Nephron (organoid): ENCODE results near the gene HAGHL.

Source experiments
- H3K27ac Mint-ChIP-seq, 3 experiments: 2 replicates each; pipeline ENCODE4 v1.8.0; 2020; ENCODE audit warnings: mixed read lengths in 3 of 3, mild to moderate bottlenecking in 2 of 3, moderate library complexity in 1 of 3
- H3K27me3 Mint-ChIP-seq: 2 replicates; pipeline ENCODE4 v1.8.0; 2021; ENCODE audit warnings: low read depth, mild to moderate bottlenecking, moderate library complexity, mixed read lengths
- H3K36me3 Mint-ChIP-seq: 2 replicates; pipeline ENCODE4 v1.8.0; 2020; ENCODE audit warnings: low read depth, mixed read lengths
- H3K4me1 Mint-ChIP-seq: 2 replicates; pipeline ENCODE4 v1.8.0; 2020; ENCODE audit warnings: mixed read lengths
- H3K4me3 Mint-ChIP-seq, 3 experiments: 2 replicates each; pipeline ENCODE4 v1.8.0; 2020; ENCODE audit warnings: mild to moderate bottlenecking in 3 of 3, mixed read lengths in 3 of 3, moderate library complexity in 2 of 3
- H3K9me3 Mint-ChIP-seq: 2 replicates; pipeline ENCODE4 v1.8.0; 2020; ENCODE audit warnings: mixed read lengths
- CTCF ChIP-seq, 3 experiments: fragments of 200-600 bp; sonication (generic); IDR thresholded peaks; one replicate each; pipeline ENCODE4 v1.5.0; 2021; ENCODE audit warnings: antibody characterized with exemption in 3 of 3; ENCODE audit not compliant: unreplicated experiment in 3 of 3

Gene HAGHL

DNA sequence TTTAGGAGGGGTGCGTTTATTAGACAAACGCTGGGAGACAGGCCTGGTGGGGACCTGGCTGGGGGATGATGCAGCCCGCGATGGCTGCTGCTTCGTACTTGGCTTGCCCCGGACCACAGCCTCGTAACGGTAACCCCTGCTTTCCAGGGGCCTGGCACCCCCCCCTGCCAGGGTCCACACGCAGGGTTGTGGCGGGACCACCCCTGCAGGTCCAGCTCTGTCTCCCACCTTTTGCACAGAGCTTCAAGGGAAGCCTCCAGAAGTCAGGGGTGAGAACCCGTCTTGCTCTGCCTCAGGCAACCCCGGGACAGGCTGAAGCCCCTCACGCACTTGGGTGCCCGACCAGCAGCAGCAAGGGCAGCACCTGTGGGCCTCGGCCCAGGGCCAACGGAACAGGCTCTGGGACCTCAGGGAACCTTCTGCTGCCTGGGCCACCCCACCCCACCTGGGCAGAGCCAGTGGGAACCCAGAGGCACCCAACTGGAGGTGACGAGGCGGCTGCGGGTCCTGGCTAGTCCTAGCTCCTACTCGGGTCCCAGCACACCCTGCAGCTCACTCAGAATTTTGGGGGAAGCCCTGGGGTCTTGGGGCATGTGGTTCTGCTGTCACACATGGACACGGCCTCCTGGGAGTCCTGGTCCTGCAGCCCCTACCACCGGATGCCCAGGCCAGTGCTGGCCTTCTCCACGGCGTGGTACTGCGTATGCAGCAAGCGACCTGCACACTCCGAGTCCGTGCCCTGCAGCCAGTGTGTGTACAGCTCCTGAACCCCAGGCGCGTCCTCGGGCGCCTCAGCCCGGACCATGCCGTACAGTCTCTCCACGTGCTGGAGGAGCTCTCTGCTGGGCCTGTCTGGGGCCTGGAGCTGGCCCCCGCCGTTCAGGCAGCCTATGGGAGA is 3.1 kb downstream of the HAGHL start:
- H3K27me3 Mint-ChIP-seq, result peaks cover 13% of the 10 kb centered on the region
- peaks cover 7% of the 10 kb centered on the region for H3K36me3 Mint-ChIP-seq
- H3K4me1 Mint-ChIP-seq, result no peaks in the 10 kb centered on the region
- no peak for TF ChIP-seq CTCF (IDR thresholded peaks at IDR 0.05; ENCODE audit: unreplicated experiment in 3 of 3)
- peak overlapping the region in 1 of 3 experiments; percentile 30 for H3K4me3 Mint-ChIP-seq
- no peak overlapping the region for H3K27ac Mint-ChIP-seq
- H3K9me3 Mint-ChIP-seq, result no peaks in the 10 kb centered on the region

DNA sequence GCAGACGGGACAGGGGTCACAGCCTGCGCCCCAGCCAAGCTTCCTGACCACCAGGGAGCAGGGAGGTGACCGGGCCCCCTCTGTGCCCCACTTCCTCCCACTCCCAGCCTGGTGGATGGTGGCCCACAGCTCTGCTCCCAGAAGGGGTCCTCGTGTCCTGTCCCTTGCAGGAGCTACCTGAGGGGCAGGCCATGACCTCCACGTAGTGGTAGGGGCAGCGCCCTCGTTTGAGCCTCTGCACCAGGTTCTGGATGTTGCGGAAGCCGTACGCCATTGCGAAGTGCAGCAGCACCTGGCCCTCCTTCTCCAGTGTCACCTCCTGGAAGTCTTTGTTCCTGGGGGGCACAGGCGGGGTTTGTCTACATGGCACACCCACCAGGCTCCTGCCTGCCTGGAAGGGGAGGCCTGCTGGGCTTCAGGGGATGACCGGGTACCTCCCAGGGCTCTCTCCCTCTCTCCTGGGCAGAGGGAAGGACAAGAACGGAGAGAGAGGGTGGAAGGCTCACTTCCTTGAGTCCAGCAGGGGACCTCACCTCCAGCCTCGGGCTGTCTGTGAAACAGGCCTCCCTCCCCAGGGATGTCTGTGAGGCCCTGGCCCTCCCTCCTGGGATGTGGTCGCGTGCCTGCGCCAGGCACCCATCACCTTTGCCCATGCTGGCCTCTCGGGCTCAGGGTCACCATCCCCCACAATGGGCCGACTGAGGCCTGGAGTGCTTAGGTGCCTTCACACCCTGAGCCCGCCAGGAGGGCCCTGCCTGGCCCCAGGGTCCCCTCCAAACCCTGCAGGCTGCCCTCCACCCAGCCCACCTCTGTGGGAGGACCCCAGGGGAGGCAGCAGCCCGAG is 4.0 kb downstream of the HAGHL start:
- H3K4me1 Mint-ChIP-seq, result no peaks in the 10 kb centered on the region
- peaks cover 12% of the 10 kb centered on the region for H3K27me3 Mint-ChIP-seq
- H3K27ac Mint-ChIP-seq, result no peak overlapping the region
- no peak overlapping the region for H3K4me3 Mint-ChIP-seq
- peaks cover 15% of the 10 kb centered on the region for H3K36me3 Mint-ChIP-seq
- H3K9me3 Mint-ChIP-seq, result no peaks in the 10 kb centered on the region
- TF ChIP-seq CTCF (IDR thresholded peaks at IDR 0.05; ENCODE audit: unreplicated experiment in 3 of 3), result no peak

- no peak for TF ChIP-seq CTCF (IDR thresholded peaks at IDR 0.05; ENCODE audit: unreplicated experiment in 3 of 3)
- H3K4me3 Mint-ChIP-seq, result no peak overlapping the region
- H3K27me3 Mint-ChIP-seq, result peaks cover 4% of the 10 kb centered on the region
- no peaks in the 10 kb centered on the region for H3K4me1 Mint-ChIP-seq
- no peak overlapping the region for H3K27ac Mint-ChIP-seq
- no peaks in the 10 kb centered on the region for H3K9me3 Mint-ChIP-seq
- peaks cover 17% of the 10 kb centered on the region for H3K36me3 Mint-ChIP-seq
These were observed 5.4 kb downstream of the HAGHL start for GRCh38 chr16:732332-732731.

- TF ChIP-seq CTCF (IDR thresholded peaks at IDR 0.05; ENCODE audit: unreplicated experiment in 3 of 3), result no peak
- Mint-ChIP-seq H3K4me3 (no peak overlapping the region), H3K27ac (no peak overlapping the region), H3K4me1 (no peaks in the 10 kb centered on the region), H3K27me3 (peaks cover 4% of the 10 kb centered on the region), H3K36me3 (peaks cover 20% of the 10 kb centered on the region), H3K9me3 (no peaks in the 10 kb centered on the region)
These were observed 6.0 kb downstream of the HAGHL start for GRCh38 chr16:732936-733335.

DNA sequence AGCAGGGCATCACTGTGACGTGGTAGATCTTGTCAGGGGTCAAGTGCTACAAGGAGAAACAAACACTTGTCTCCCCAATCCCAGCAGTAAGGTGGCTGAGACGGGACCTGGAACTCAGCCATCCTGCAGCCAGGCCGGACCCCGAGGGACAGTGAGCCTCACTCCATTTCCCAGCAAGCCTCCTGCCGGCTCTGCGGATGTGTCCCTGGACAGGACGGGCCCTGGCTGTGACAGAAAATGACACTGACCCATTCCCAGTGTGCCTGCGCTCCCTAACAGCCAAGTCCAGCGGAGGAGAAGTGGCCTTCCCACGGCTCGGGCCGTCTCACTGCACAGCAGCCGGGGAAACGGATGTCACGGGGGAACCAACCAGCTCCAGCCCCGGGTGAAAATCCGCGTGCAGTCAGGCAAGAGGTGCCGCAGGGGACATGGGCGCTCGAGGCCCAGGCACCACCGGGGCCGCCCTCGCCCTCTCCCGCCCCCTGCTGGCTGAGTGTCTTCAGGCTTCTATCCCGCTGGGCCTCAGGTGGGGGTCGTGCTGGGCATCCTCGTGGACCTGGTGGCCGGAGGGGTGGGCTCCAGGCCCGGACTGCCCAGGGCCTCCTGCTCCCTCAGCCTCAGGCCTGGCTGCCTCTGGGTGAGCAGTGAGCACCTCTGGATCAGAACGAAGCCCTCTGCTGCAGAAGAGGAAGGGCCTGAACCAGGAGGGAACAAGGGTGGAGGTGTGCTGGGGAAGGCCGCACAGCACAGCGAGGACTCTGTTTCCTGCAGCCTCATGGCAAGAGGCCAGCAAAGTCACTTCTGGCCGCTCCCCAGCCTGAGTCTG is 6.7 kb downstream of the HAGHL start:
- H3K9me3 Mint-ChIP-seq, result no peaks in the 10 kb centered on the region
- peak in 1 of 3 experiments; percentile 14 for TF ChIP-seq CTCF (IDR thresholded peaks at IDR 0.05; ENCODE audit: unreplicated experiment in 3 of 3)
- H3K4me3 Mint-ChIP-seq, result no peak overlapping the region
- peaks cover 4% of the 10 kb centered on the region for H3K27me3 Mint-ChIP-seq
- H3K27ac Mint-ChIP-seq, result no peak overlapping the region
- H3K4me1 Mint-ChIP-seq, result no peaks in the 10 kb centered on the region
- peaks cover 20% of the 10 kb centered on the region for H3K36me3 Mint-ChIP-seq
